ENCODE data around the gene AOPEP. TPM values are rescaled to one million over a fixed set of nuclear protein-coding genes. Genes with fewer than 3 reads are reported as not detected.

The AOPEP gene
- total and polyA plus RNA-seq, 9 of the 15 experiments (the other 6 are each of a cell fraction or from before 2014, with no cell fraction given): 4.5 to 19.3 (median 13.5) TPM

DNA sequence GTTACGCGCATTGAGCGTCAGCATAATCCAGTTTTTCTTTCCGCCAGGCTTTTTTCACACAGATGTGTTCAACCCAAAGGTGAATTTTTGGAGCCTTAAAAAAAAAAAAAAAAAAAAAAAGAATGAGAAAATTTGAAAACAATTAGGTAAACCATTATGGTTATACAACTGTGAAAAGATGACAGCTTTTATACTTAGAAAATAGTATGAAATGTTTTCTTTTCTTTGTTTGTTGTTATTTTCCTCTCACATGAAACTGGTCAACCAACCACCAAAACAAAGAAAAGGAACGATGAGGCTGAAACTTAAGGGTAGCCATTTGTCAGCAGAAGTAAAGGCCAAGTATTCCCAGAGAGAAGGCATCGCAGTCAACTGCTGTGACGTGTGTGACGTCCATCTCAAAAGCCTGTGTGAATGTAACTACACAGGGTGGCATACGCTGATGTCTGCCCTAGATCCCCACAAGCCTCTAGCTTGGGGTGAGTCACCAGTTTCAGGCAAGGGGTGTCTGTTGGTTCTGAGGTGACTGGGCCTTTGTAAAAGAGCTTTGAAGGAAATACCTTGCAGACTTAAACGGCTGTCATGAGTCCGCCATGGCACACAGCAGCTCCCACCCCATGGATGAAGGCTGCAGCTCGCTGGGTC lies 182.9 kb downstream of the AOPEP start (continued):
- TF ChIP-seq ZBTB34 (CRISPR knock-in tag; IDR thresholded peaks at IDR 0.05) (no peak), ZNF146 (CRISPR knock-in tag; IDR thresholded peaks at IDR 0.05; ENCODE audit: unreplicated experiment) (no peak), MED1 (CRISPR knock-in tag; IDR thresholded peaks at IDR 0.05; ENCODE audit: borderline replicate concordance) (no peak), CREB5 (CRISPR knock-in tag; IDR thresholded peaks at IDR 0.05) (no peak)
- TF ChIP-seq, protein P1, sequence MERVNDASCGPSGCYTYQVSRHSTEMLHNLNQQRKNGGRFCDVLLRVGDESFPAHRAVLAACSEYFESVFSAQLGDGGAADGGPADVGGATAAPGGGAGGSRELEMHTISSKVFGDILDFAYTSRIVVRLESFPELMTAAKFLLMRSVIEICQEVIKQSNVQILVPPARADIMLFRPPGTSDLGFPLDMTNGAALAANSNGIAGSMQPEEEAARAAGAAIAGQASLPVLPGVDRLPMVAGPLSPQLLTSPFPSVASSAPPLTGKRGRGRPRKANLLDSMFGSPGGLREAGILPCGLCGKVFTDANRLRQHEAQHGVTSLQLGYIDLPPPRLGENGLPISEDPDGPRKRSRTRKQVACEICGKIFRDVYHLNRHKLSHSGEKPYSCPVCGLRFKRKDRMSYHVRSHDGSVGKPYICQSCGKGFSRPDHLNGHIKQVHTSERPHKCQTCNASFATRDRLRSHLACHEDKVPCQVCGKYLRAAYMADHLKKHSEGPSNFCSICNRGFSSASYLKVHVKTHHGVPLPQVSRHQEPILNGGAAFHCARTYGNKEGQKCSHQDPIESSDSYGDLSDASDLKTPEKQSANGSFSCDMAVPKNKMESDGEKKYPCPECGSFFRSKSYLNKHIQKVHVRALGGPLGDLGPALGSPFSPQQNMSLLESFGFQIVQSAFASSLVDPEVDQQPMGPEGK (CRISPR knock-in tag; IDR thresholded peaks at IDR 0.05; ENCODE audit: borderline replicate concordance): no peak

Data from K562 (cell line).